ENCODE data around the gene LLGL2. TPM values are rescaled to one million over a fixed set of nuclear protein-coding genes. Genes with fewer than 3 reads are reported as not detected.

The LLGL2 gene
- total RNA-seq, 4 donors from 2014 or later = 40.0 to 101 (median 67.3) TPM

- intact Hi-C loops (cut with DNase I) = no loop called here
- DNase-seq = no peak
- Histone ChIP-seq H3K27me3 (no peaks in the 10 kb centered on the region), H3K4me1 (peaks cover 0 to 23% (median 0%) of the 10 kb centered on the region in 3 donors), H3K4me3 (no peak overlapping the region), H3K27ac (no peak overlapping the region), H3K36me3 (peaks cover 0 to 98% (median 9%) of the 10 kb centered on the region in 3 donors), H3K9me3 (no peaks in the 10 kb centered on the region)
- WGBS, 2 donors = 92 to 100% methylated on average over 2 to 7 of the region's 31 CpGs
- no peak for TF ChIP-seq POLR2A (IDR thresholded peaks at IDR 0.05)
- no peak for TF ChIP-seq CTCF (IDR thresholded peaks at IDR 0.05)
Measured at GRCh38 chr17:75568412-75569255, 43.1 kb downstream of the LLGL2 start.

- intact Hi-C loops (cut with DNase I) = no loop called here
- H3K4me1 ChIP-seq = peaks cover 0 to 13% (median 0%) of the 10 kb centered on the region in 3 donors
Measured at GRCh38 chr17:75570034-75570676, 44.7 kb downstream of the LLGL2 start.

GRCh38 chr17:75570772-75571171, 45.3 kb downstream of the LLGL2 start:
- H3K27me3 ChIP-seq = no peaks in the 10 kb centered on the region
- TF ChIP-seq CTCF (IDR thresholded peaks at IDR 0.05) (no peak), POLR2A (IDR thresholded peaks at IDR 0.05) (no peak)
- intact Hi-C loops (cut with DNase I) = no loop called here
- no CpG with 5 or more reads among the region's 11 CpGs for WGBS, 2 donors
- H3K27ac ChIP-seq = peak overlapping the region in 2 of 4 donors; percentile 60 to 83
- peaks cover 0 to 7% (median 0%) of the 10 kb centered on the region in 3 donors for H3K4me1 ChIP-seq
- no peaks in the 10 kb centered on the region for H3K9me3 ChIP-seq
- DNase-seq = no peak
- H3K4me3 ChIP-seq = no peak overlapping the region
- H3K36me3 ChIP-seq = peaks cover 0 to 91% (median 6%) of the 10 kb centered on the region in 3 donors

More at GRCh38 chr17:75570034-75570676, 44.7 kb downstream of the LLGL2 start:
- H3K36me3 ChIP-seq = peaks cover 0 to 97% (median 6%) of the 10 kb centered on the region in 3 donors
- H3K4me3 ChIP-seq = no peak overlapping the region
- DNase-seq = no peak
- TF ChIP-seq POLR2A (IDR thresholded peaks at IDR 0.05) (no peak), CTCF (IDR thresholded peaks at IDR 0.05) (no peak)
- no peaks in the 10 kb centered on the region for H3K27me3 ChIP-seq
- H3K27ac ChIP-seq = no peak overlapping the region
- 87 to 96% methylated on average over 3 to 5 of the region's 35 CpGs for WGBS, 2 donors
- no peaks in the 10 kb centered on the region for H3K9me3 ChIP-seq

GRCh38 chr17:75571197-75571884, 45.8 kb downstream of the LLGL2 start:
- peak; percentile 33 for DNase-seq
- Histone ChIP-seq H3K9me3 (no peaks in the 10 kb centered on the region), H3K27ac (peak overlapping the region in 3 of 4 donors; percentile 25 to 83 (median 60)), H3K27me3 (no peaks in the 10 kb centered on the region), H3K4me3 (peak overlapping the region in 1 of 4 donors; percentile 28), H3K4me1 (peaks cover 0 to 1% (median 0%) of the 10 kb centered on the region in 3 donors), H3K36me3 (peaks cover 0 to 85% (median 6%) of the 10 kb centered on the region in 3 donors)
- TF ChIP-seq POLR2A (IDR thresholded peaks at IDR 0.05) (peak in 1 of 4 donors; percentile 30), CTCF (IDR thresholded peaks at IDR 0.05) (no peak)
- intact Hi-C loops (cut with DNase I) = no loop called here
- WGBS, 2 donors = 61 to 93% methylated on average over 3 to 4 of the region's 15 CpGs

Data from esophagus squamous epithelium (tissue), 5 donors.